MM.1S (cell line): ENCODE measurements around the gene APOF.
"Not testable (repeated sequence)": the region's sequence is repeated elsewhere in the genome, so short reads cannot be mapped to it uniquely, and the experiment has no call there.

Source experiments
- DNase-seq: peaks from one replicate; pipeline ENCODE4 v3.0.0-alpha.2; 2015
- H2AFZ ChIP-seq: fragments of 300-600 bp; sonication (generic); 2 replicates; pipeline ENCODE4 v1.6.0; 2016; ENCODE audit warnings: antibody characterized with exemption, low read length
- H3F3A ChIP-seq: fragments of 300-600 bp; sonication (generic); 2 replicates; pipeline ENCODE4 v1.6.1; 2016; ENCODE audit warnings: mild to moderate bottlenecking, antibody characterized with exemption, low read length, moderate library complexity, mixed read lengths; ENCODE audit not compliant: insufficient read depth
- H3K27ac ChIP-seq: fragments of 300-600 bp; sonication (generic); 2 replicates; pipeline ENCODE4 v1.5.1; 2016; ENCODE audit warnings: mild to moderate bottlenecking, low read length
- H3K27me3 ChIP-seq: fragments of 300-600 bp; sonication (generic); replicated peaks from 2 replicates; pipeline ENCODE4 v1.6.0; 2016; ENCODE audit warnings: low read length; ENCODE audit not compliant: insufficient read depth
- H3K36me3 ChIP-seq: fragments of 300-600 bp; sonication (generic); replicated peaks from 2 replicates; pipeline ENCODE4 v1.6.1; 2016; ENCODE audit warnings: mild to moderate bottlenecking, low read length, mixed read lengths; ENCODE audit not compliant: insufficient read depth
- H3K4me1 ChIP-seq: fragments of 300-600 bp; sonication (generic); 2 replicates; pipeline ENCODE4 v1.6.1; 2016; ENCODE audit warnings: low read length, mixed read lengths
- H3K4me2 ChIP-seq: fragments of 300-600 bp; sonication (generic); 2 replicates; pipeline ENCODE4 v1.6.0; 2016; ENCODE audit warnings: low read depth, low read length
- H3K4me3 ChIP-seq: fragments of 300-600 bp; sonication (generic); 2 replicates; pipeline ENCODE4 v1.5.1; 2016; ENCODE audit warnings: low read length, mixed read lengths
- H3K79me2 ChIP-seq: fragments of 300-600 bp; sonication (generic); 2 replicates; pipeline ENCODE4 v1.6.1; 2016; ENCODE audit warnings: mixed run types, low read length, mixed read lengths
- H3K9ac ChIP-seq: fragments of 300-600 bp; sonication (generic); 2 replicates; pipeline ENCODE4 v1.6.1; 2016; ENCODE audit warnings: low read length, mixed read lengths
- H3K9me2 ChIP-seq: fragments of 300-600 bp; sonication (generic); replicated peaks from 2 replicates; pipeline ENCODE4 v1.6.1; 2016; ENCODE audit warnings: mild to moderate bottlenecking, low read length, mixed read lengths; ENCODE audit not compliant: insufficient read depth
- H3K9me3 ChIP-seq: fragments of 300-600 bp; sonication (generic); replicated peaks from 2 replicates; pipeline ENCODE4 v1.6.1; 2016; ENCODE audit warnings: mild to moderate bottlenecking, low read length, mixed read lengths; ENCODE audit not compliant: insufficient read depth
- H4K20me1 ChIP-seq: fragments of 300-600 bp; sonication (generic); 2 replicates; pipeline ENCODE4 v1.6.1; 2016; ENCODE audit warnings: mild to moderate bottlenecking, low read length, moderate library complexity, mixed read lengths; ENCODE audit not compliant: insufficient read depth
- CTCF ChIP-seq: fragments of 300-600 bp; sonication (generic); IDR thresholded peaks from 2 replicates; pipeline ENCODE4 v1.5.1; 2016; ENCODE audit warnings: antibody characterized with exemption, low read length, mixed read lengths
- EZH2 ChIP-seq: fragments of 300-600 bp; sonication (generic); optimal IDR thresholded peaks from 2 replicates; pipeline ENCODE3; 2017; ENCODE audit warnings: low read depth, mild to moderate bottlenecking, antibody characterized with exemption, low read length, mixed read lengths
- EZH2phosphoT487 ChIP-seq: fragments of 300-600 bp; sonication (generic); IDR thresholded peaks from 2 replicates; pipeline ENCODE4 v1.6.1; 2018; ENCODE audit warnings: antibody characterized with exemption, low read length

Gene APOF

DNA sequence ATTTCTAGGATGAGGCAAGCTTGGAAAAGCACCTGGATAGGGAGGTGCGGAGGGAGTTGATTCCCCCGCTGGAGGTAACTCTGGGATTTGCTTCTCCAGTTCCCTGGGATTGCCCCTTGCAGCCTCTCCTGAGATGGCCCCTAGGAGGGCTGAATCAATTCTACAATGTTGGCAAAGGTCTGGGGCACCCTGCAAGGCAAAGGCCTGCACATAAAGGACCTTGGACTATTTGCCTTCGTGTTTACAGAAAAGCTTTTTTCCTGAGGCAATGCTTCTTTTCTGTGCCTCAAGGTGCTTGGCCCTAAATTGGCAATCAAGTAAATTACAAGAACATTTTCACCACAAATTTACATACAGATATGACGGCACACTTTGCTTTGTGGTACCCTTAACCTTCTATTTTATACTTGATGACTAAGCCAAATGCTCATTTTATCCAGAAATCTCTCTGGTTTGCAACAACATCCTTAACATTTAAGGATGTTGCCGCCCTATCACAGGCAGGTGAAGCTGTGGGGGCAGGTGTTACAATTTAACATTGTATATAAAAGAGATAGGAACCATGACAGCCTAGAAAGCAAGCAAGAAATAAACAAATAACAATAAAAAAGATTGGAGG, 46.3 kb upstream of the APOF start:
- Histone ChIP-seq H3K36me3 (no peaks in the 10 kb centered on the region), H4K20me1 (no peaks in the 10 kb centered on the region), H3K9ac (no peak overlapping the region), H3K79me2 (no peaks in the 10 kb centered on the region), H2AFZ (no peak overlapping the region), H3K27me3 (no peaks in the 10 kb centered on the region), H3K4me1 (no peaks in the 10 kb centered on the region), H3K9me3 (no peaks in the 10 kb centered on the region), H3K4me3 (no peak overlapping the region), H3K4me2 (no peak overlapping the region), H3K9me2 (no peaks in the 10 kb centered on the region), H3K27ac (no peak overlapping the region), H3F3A (no peaks in the 10 kb centered on the region)
- no peak for DNase-seq
- TF ChIP-seq EZH2phosphoT487: no peak
- TF ChIP-seq CTCF: no peak
- TF ChIP-seq EZH2: no peak

DNA sequence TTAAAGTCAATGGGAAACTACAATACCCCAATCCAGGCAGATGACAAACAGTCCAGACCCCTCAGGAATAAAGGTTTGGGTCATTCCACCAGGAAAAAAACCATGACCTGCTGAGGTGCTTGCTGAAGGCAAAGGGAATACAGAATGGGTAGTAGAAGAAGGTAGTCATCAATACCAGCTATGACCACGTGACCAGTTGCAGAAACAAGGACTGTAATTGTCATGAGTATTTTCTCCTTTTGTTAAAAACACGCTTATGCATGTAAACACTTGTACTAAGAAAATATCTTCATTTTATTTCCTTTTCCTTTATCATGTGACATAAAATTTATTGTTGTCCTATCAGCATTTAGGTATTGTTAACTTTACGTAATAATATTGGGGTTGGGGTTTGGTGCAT, 41.6 kb upstream of the APOF start:
- not testable (repeated sequence) for H3K36me3 ChIP-seq, H3K9me2 ChIP-seq, H4K20me1 ChIP-seq, H3F3A ChIP-seq, DNase-seq, H2AFZ ChIP-seq, H3K4me2 ChIP-seq, H3K9me3 ChIP-seq, H3K79me2 ChIP-seq, H3K9ac ChIP-seq, H3K4me3 ChIP-seq, H3K27ac ChIP-seq, H3K27me3 ChIP-seq, H3K4me1 ChIP-seq

DNA sequence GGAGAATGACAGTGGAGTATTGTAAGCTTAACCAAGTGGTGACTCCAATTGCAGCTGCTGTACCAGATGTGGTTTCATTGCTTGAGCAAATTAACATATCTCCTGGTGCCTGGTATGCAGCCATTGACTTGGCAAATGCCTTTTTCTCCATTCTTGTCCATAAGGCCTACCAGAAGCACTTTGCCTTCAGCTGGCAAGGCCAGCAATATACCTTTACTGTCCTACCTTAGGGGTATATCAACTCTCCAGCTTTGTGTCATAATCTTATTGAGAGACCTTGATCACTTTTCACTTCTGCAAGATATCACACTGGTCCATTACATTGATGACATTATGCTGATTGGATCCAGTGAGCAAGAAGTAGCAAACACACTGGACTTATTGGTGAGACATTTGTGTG, 39.0 kb upstream of the APOF start:
- not testable (repeated sequence) for H3F3A ChIP-seq, H3K4me3 ChIP-seq, H3K9ac ChIP-seq, H3K4me2 ChIP-seq, H2AFZ ChIP-seq, H3K27ac ChIP-seq, H3K4me1 ChIP-seq, H3K9me3 ChIP-seq, H4K20me1 ChIP-seq, H3K79me2 ChIP-seq, DNase-seq, H3K9me2 ChIP-seq, H3K36me3 ChIP-seq, H3K27me3 ChIP-seq

DNA sequence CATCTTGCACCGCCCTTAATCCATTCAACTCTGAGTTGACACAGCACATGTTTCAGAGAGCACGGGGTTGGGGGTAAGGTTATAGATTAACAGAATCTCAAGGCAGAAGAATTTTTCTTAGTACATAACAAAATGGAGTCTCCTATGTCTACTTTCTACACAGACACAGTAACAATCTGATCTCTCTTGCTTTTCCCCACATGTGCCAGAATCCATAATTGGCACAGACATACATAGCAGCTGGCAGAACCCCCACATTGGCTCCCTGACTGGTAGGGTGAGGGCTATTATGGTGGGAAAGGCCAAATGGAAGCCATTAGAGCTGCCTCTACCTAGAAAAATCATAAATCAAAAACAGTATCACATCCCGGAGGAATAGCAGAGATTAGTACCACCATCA, 38.5 kb upstream of the APOF start:
- not testable (repeated sequence) for H3K27ac ChIP-seq, H3K9me2 ChIP-seq, H3K4me1 ChIP-seq, H3K36me3 ChIP-seq, H3K9me3 ChIP-seq, H3K4me3 ChIP-seq, DNase-seq, H3K9ac ChIP-seq, H3K4me2 ChIP-seq, H3F3A ChIP-seq, H4K20me1 ChIP-seq, H3K27me3 ChIP-seq, H2AFZ ChIP-seq, H3K79me2 ChIP-seq

GRCh38 chr12:56399466-56399865, 36.8 kb upstream of the APOF start:
- H4K20me1 ChIP-seq, H3K4me2 ChIP-seq, H3K4me1 ChIP-seq, H3K27me3 ChIP-seq, H2AFZ ChIP-seq, H3K36me3 ChIP-seq, H3F3A ChIP-seq, DNase-seq, H3K9me3 ChIP-seq, H3K27ac ChIP-seq, H3K9ac ChIP-seq, H3K9me2 ChIP-seq, H3K4me3 ChIP-seq, H3K79me2 ChIP-seq: not testable (repeated sequence)
